ENCODE data around the gene GSTO2. TPM values are rescaled to one million over a fixed set of nuclear protein-coding genes. Genes with fewer than 3 reads are reported as not detected.

GSTO2 gene
- total and polyA plus RNA-seq, 2 donors (not counting 1 experiment from before 2014, with no cell fraction given): 2.9 to 3.1 TPM

- TF ChIP-seq CTCF (conservative IDR thresholded peaks at IDR 0.05 in 1 of 2, IDR thresholded peaks at IDR 0.05 in 1 of 2; ENCODE audit: low read depth in 1 of 2, low read length in 2 of 2) (no peak), EZH2 (IDR thresholded peaks at IDR 0.05; ENCODE audit: low read length, missing control alignments) (no peak)
- peaks cover 1% of the 10 kb centered on the region for H3K36me3 ChIP-seq (ENCODE audit: control insufficient read depth, insufficient read depth, low read length)
- H3K4me1 ChIP-seq (ENCODE audit: control insufficient read depth, extremely low read depth, insufficient read depth, low read length): peaks cover 20% of the 10 kb centered on the region
- H3K27ac ChIP-seq (ENCODE audit: insufficient read depth, low read length): peak overlapping the region; percentile 99
- DNase-seq (ENCODE audit: low read depth in 2 of 2): peak; percentile 82 to 85
- peaks cover 36% of the 10 kb centered on the region for H3K79me2 ChIP-seq (ENCODE audit: control insufficient read depth, insufficient read depth, low read length)
- peak overlapping the region; percentile 86 to 97 (median 94) for H3K4me3 ChIP-seq (replicated peaks in 1 of 4; ENCODE audit: control extremely low read depth in 1 of 4, insufficient read depth in 1 of 4, low read depth in 3 of 4, low read length in 4 of 4)
- H3K9me3 ChIP-seq (ENCODE audit: control insufficient read depth, insufficient read depth, low read depth, low read length): no peaks in the 10 kb centered on the region
- peak overlapping the region; percentile 19 for H2AFZ ChIP-seq (ENCODE audit: low read length)
- peak overlapping the region; percentile 97 for H3K4me2 ChIP-seq (ENCODE audit: extremely low read depth, insufficient read depth, low read length)
- no peaks in the 10 kb centered on the region for H4K20me1 ChIP-seq (ENCODE audit: control insufficient read depth, extremely low read depth, insufficient read depth, low read length)
- peak overlapping the region; percentile 73 for H3K9ac ChIP-seq (ENCODE audit: insufficient read depth, low read length)
- no peaks in the 10 kb centered on the region for H3K27me3 ChIP-seq (ENCODE audit: control insufficient read depth, insufficient read depth, low read length)
These were observed 70.6 kb downstream of the GSTO2 start for GRCh38 chr10:104339469-104340110.

GRCh38 chr10:104340111-104340526 is 71.1 kb downstream of the GSTO2 start:
- Histone ChIP-seq H3K4me1 (ENCODE audit: control insufficient read depth, extremely low read depth, insufficient read depth, low read length) (peaks cover 18% of the 10 kb centered on the region), H3K79me2 (ENCODE audit: control insufficient read depth, insufficient read depth, low read length) (peaks cover 31% of the 10 kb centered on the region), H4K20me1 (ENCODE audit: control insufficient read depth, extremely low read depth, insufficient read depth, low read length) (no peaks in the 10 kb centered on the region), H3K36me3 (ENCODE audit: control insufficient read depth, insufficient read depth, low read length) (no peaks in the 10 kb centered on the region), H3K4me3 (replicated peaks in 1 of 4; ENCODE audit: control extremely low read depth in 1 of 4, insufficient read depth in 1 of 4, low read depth in 3 of 4, low read length in 4 of 4) (peak overlapping the region in 1 of 4 experiments; percentile 93), H3K4me2 (ENCODE audit: extremely low read depth, insufficient read depth, low read length) (peak overlapping the region; percentile 97), H3K9ac (ENCODE audit: insufficient read depth, low read length) (no peak overlapping the region), H3K27ac (ENCODE audit: insufficient read depth, low read length) (peak overlapping the region; percentile 99), H2AFZ (ENCODE audit: low read length) (no peak overlapping the region), H3K27me3 (ENCODE audit: control insufficient read depth, insufficient read depth, low read length) (no peaks in the 10 kb centered on the region), H3K9me3 (ENCODE audit: control insufficient read depth, insufficient read depth, low read depth, low read length) (no peaks in the 10 kb centered on the region)
- no peak for DNase-seq (ENCODE audit: low read depth in 2 of 2)
- TF ChIP-seq CTCF (conservative IDR thresholded peaks at IDR 0.05 in 1 of 2, IDR thresholded peaks at IDR 0.05 in 1 of 2; ENCODE audit: low read depth in 1 of 2, low read length in 2 of 2) (no peak), EZH2 (IDR thresholded peaks at IDR 0.05; ENCODE audit: low read length, missing control alignments) (no peak)

- peaks cover 25% of the 10 kb centered on the region for H3K79me2 ChIP-seq (ENCODE audit: control insufficient read depth, insufficient read depth, low read length)
- H3K9me3 ChIP-seq (ENCODE audit: control insufficient read depth, insufficient read depth, low read depth, low read length): no peaks in the 10 kb centered on the region
- no peak overlapping the region for H3K4me3 ChIP-seq (replicated peaks in 1 of 4; ENCODE audit: control extremely low read depth in 1 of 4, insufficient read depth in 1 of 4, low read depth in 3 of 4, low read length in 4 of 4)
- no peak for TF ChIP-seq CTCF (conservative IDR thresholded peaks at IDR 0.05 in 1 of 2, IDR thresholded peaks at IDR 0.05 in 1 of 2; ENCODE audit: low read depth in 1 of 2, low read length in 2 of 2)
- TF ChIP-seq EZH2 (IDR thresholded peaks at IDR 0.05; ENCODE audit: low read length, missing control alignments): no peak
- H3K4me1 ChIP-seq (ENCODE audit: control insufficient read depth, extremely low read depth, insufficient read depth, low read length): peaks cover 18% of the 10 kb centered on the region
- no peak overlapping the region for H3K27ac ChIP-seq (ENCODE audit: insufficient read depth, low read length)
- H4K20me1 ChIP-seq (ENCODE audit: control insufficient read depth, extremely low read depth, insufficient read depth, low read length): no peaks in the 10 kb centered on the region
- no peak for DNase-seq (ENCODE audit: low read depth in 2 of 2)
- no peaks in the 10 kb centered on the region for H3K27me3 ChIP-seq (ENCODE audit: control insufficient read depth, insufficient read depth, low read length)
- H3K36me3 ChIP-seq (ENCODE audit: control insufficient read depth, insufficient read depth, low read length): no peaks in the 10 kb centered on the region
- no peak overlapping the region for H3K9ac ChIP-seq (ENCODE audit: insufficient read depth, low read length)
- no peak overlapping the region for H2AFZ ChIP-seq (ENCODE audit: low read length)
- no peak overlapping the region for H3K4me2 ChIP-seq (ENCODE audit: extremely low read depth, insufficient read depth, low read length)
These were observed 71.7 kb downstream of the GSTO2 start for GRCh38 chr10:104340641-104341040.

Measured in fibroblast of lung (primary cell).